ENCODE results near the gene ACBD6.

DNA sequence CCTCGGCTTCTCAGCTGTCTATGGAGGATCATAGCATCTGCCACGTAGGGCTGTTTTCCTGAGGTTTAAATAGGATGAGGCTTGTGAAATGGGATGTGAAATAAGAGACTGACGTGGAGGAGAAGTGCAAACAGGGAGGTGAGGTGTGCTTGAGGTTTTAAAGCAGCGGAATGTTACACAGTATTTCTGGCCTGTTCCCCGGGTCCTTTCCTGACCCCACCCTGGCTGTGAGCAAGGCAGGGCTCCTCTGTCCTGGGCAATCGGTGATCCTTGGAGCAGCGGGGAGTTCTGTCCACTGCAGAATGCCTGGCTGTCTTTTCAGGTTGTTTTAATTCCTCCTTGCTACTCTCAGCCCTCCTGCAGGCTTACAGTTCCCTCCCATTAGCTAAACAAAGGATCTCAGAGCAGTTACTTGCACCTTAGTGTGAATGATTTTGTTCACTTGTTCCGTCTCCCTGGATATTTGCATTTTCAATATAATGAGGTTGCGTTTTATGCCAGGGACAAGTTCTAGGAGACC is 233.8 kb downstream of the ACBD6 start:
- TF ChIP-seq, protein P1, sequence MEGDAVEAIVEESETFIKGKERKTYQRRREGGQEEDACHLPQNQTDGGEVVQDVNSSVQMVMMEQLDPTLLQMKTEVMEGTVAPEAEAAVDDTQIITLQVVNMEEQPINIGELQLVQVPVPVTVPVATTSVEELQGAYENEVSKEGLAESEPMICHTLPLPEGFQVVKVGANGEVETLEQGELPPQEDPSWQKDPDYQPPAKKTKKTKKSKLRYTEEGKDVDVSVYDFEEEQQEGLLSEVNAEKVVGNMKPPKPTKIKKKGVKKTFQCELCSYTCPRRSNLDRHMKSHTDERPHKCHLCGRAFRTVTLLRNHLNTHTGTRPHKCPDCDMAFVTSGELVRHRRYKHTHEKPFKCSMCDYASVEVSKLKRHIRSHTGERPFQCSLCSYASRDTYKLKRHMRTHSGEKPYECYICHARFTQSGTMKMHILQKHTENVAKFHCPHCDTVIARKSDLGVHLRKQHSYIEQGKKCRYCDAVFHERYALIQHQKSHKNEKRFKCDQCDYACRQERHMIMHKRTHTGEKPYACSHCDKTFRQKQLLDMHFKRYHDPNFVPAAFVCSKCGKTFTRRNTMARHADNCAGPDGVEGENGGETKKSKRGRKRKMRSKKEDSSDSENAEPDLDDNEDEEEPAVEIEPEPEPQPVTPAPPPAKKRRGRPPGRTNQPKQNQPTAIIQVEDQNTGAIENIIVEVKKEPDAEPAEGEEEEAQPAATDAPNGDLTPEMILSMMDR (IDR thresholded peaks at IDR 0.05), result no peak
- TF ChIP-seq EZH2 (IDR thresholded peaks at IDR 0.05; ENCODE audit: borderline replicate concordance, insufficient read depth, low read depth, low read length, poor library complexity, severe bottlenecking), result no peak

Data from B cell (primary cell).